GM20000 (cell line): Measurements from ENCODE around the gene SMOC2.

Experiments used
- DNase-seq: peaks from one replicate; pipeline ENCODE4 v3.0.0; 2012; ENCODE audit warnings: low spot score
- TF ChIP-seq, protein P1 (sequence below): IDR thresholded peaks from 2 replicates; pipeline ENCODE4 v1.5.1; 2012; ENCODE audit warnings: mild to moderate bottlenecking, control low read depth; ENCODE audit errors: extremely low read depth, missing control alignments

The SMOC2 gene

DNA sequence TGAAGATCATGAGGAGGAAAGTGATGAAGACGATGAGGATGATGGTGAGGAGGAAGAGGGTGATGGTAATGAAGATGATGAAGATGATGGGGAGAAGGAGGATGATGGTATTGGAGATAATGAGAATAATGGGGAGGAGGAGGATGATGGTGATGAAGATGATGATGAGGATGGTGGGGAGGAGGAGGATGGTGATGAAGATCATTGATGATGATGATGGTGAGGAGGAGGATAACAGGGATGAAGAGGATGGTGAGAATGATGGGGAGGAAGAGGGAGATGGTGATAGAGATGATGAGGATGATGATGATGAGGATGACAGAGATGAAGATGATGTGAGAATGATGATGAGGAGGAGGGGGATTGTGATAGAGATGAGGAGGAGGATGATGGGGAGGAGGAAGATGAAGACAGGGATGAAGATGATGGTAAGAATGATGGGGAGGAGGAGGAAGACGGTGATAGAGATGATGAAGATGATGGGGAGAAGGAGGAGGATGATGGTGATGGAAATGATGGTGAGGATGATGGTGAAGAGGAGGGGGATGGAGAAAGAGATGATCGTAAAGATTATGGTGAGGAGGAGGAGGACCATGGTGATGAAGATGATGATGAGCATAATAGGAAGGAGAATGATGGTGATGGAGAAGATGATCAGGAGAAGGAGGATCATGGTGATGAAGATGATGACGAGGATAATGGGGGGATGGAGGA, 273.7 kb downstream of the SMOC2 start:
- TF ChIP-seq, protein P1, sequence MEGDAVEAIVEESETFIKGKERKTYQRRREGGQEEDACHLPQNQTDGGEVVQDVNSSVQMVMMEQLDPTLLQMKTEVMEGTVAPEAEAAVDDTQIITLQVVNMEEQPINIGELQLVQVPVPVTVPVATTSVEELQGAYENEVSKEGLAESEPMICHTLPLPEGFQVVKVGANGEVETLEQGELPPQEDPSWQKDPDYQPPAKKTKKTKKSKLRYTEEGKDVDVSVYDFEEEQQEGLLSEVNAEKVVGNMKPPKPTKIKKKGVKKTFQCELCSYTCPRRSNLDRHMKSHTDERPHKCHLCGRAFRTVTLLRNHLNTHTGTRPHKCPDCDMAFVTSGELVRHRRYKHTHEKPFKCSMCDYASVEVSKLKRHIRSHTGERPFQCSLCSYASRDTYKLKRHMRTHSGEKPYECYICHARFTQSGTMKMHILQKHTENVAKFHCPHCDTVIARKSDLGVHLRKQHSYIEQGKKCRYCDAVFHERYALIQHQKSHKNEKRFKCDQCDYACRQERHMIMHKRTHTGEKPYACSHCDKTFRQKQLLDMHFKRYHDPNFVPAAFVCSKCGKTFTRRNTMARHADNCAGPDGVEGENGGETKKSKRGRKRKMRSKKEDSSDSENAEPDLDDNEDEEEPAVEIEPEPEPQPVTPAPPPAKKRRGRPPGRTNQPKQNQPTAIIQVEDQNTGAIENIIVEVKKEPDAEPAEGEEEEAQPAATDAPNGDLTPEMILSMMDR, result no peak
- DNase-seq, result no peak

DNA sequence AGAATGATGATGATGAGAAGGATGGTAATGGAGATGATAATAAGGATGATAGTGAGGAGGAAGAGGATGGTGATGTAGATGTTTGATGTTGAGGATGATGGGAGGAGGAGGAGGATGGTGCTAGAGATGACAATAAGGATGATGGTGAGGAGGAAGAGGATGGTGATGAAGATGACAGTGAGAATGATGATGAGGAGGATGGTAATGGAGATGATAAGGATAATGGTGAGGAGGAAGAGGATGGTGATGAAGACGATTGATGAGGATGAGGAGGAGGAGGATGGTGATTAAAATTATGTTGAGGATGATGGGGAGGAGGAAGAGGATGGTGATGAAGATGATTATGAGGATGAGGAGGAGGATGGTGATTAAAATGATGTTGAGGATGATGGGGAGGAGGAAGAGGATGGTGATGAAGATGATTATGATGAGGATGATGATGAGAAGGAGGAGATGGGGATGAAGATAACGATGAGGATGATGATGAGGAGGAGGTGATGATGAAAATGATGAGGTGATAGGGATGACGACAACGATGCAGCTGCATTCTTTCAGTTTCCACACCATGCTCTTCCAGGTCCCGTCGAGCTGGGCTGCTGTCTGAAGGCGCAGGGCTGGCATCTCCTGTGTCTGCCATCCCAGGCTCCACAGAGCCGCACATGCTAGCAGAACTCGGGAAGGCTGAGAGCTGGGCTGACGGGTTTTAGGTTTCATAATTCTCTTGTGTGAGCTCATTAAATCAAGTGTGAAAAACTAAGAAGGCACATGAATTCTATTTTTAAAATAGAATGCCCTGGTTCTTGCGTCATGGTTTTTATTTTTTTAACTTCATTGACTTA, 274.9 kb downstream of the SMOC2 start:
- TF ChIP-seq, protein P1, result no peak
- DNase-seq, result no peak

DNA sequence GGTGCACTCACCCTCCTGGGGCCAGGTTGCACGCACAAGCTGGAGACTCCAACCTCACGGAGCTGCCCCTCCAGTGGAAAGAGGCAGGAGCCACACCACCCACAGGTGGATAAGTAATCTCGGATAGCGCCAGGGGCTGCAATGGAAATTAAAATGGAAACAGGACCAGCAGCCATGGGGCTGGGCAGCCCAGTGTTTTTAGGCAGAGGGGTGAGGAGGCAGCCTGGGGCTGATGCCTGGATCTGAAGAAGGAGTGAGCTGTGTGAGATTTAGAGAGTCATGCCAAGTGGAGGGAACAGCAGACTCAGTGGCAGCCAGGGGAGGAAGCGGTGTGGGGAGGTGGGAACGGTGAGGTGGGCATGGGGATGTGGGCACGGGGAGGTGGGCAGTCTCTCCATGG, 275.6 kb downstream of the SMOC2 start:
- TF ChIP-seq, protein P1, result no peak
- no peak for DNase-seq

DNA sequence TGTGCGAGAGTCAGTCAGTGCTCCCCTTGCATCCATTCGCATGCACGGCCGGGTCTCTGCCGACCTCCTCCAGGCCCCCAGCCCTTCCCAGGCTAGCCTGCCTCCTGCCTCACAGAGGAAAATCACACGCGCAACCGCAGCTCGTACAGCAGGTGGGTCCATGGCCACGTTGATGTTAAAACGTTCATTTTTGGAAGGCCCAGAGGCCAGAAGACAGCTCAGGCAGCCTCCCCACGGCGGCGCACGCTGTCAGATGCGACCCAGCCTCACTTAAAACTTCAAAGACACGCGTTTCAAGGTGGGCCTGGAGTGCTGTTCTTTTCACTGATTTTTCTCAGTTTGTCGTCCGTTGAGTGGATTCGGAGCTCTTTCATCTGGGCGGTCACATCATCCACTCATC, 276.5 kb downstream of the SMOC2 start:
- TF ChIP-seq, protein P1, result no peak
- no peak for DNase-seq
